Measurements from ENCODE around the gene BBS4.
"Not testable (repeated sequence)": the region's sequence is repeated elsewhere in the genome, so short reads cannot be mapped to it uniquely, and the experiment has no call there.

Gene BBS4

GRCh38 chr15:72685925-72686794, at the start of gene BBS4, which contains the start of gene HIGD2B:
TSS of gene BBS4 (plus strand) at chr15:72686207. CDS start at chr15:72686228, 21 bp downstream.
TSS of gene HIGD2B (minus strand) at chr15:72686182. CDS start at chr15:72676374, 9,808 bp downstream.
- DNase-seq (ENCODE audit: low spot score), result peak; percentile 82

DNA sequence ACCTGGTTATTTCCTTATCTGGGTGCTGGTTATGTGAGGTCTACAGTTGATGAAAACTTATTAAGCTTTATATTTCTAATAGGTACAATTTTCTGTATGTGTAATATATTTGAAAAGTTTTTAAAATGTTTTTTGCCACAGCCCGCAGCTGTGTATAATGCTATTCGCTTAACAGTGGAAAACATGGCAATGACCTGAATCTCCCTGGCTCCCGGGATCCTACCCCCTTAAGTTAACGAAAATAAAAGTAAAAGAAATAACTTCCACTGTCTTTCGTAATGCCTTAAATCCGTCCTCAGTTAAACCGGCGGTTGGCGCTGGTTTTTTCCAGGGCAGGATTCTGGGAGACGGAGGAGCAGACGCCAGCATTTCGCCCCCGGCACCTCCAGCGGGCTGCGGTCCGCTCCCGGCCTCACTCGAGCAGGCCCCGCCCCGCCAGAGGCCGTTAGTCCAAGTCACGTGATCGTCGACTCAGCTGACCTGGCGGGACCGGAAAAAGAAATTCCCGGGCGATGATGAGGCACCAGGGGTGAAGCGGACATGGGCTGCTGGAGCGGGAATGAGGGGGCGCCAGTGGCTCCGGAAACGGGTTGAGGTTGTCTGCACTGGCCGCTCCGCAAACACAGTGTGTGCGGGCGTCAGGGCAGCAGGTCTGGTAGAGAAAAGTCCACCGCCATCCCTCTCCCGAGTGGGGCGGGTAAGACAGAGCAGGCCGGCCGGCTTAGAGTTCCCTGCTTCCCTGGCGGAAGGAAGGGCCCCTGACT, 49.3 kb upstream of the BBS4 start:
- DNase-seq (ENCODE audit: low spot score), result not testable (repeated sequence)

DNA sequence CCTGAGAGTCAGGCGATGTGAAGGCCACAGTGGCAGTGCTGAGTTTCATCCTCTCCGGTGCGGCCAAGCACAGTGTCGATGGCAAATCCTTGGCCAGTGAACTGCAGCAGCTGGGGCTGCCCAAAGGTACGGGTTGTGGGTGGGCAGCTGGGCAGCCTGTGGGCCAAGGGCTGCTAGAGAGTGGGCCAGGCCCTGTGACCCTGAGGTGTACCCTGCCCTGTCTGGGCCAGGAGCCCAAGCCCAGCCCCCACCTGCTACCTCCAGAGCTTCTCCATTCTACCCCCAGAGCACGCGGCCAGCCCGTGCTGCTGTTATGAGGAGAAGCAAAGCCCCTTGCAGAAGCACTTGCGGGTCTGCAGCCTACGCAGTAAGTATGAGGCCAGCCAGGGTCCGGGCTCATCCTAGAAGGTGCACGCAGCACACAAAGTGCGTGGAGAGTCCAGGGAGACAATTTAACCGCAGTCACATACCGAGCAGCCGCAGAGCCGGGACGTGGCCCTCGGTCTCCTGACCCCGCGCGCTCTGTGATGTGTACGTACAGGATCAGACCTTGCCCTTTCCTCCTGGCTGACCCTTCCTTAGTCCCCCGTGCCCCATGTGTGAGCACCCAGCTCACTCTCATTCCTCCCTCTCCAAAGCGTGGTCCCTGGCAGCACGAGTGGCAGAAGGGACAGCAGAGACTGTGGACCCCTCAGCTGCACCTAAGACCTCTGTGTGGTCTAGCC, 46.1 kb upstream of the BBS4 start:
- not testable (repeated sequence) for DNase-seq (ENCODE audit: low spot score)

DNA sequence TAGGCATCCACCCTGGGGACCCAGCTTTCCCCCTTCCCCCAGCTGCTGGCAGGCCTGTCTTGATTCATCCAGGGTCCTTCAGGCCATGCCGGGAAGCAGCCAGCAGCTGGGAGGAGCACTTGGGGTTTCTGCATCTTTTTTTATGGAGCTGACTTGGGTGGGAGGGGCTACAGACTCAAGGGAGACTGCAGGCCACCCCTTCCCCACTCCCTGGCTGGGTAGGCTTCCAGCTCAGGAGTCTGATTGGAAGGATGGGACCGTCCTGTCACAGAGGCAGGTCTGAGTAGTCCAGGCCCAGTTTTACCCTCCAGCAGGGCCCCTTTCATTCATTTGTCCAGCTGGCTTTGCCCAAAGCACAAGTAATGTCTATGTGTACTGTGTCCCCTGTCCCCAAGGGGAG, 43.7 kb upstream of the BBS4 start:
- not testable (repeated sequence) for DNase-seq (ENCODE audit: low spot score)

GRCh38 chr15:72648631-72649253, 37.3 kb upstream of the BBS4 start:
- not testable (repeated sequence) for DNase-seq (ENCODE audit: low spot score)

GRCh38 chr15:72654397-72654796, 31.6 kb upstream of the BBS4 start, which contains the start of gene GOLGA6B:
TSS of gene GOLGA6B (plus strand) at chr15:72654697. CDS start at chr15:72654738, 41 bp downstream.
- not testable (repeated sequence) for DNase-seq (ENCODE audit: low spot score)

DNA sequence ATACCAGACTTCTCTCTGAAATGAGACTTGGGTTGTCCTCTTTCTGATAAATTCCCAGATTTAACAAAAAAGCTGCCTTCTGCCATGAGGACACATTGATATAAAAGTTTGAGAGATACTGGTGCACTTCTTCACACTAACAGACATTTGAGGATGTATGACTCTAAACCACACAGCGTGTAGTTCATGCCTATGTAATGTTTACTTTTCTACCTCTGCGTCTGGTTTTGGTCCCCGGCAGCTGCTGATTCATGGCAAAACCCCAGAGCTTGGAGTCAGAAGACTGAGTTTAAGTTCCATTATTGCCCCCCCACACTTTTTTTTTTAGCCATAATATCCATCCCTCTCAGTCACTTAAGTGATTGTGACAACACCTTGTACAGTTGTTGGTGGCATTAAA, 30.0 kb upstream of the BBS4 start:
- not testable (repeated sequence) for DNase-seq (ENCODE audit: low spot score)

DNA sequence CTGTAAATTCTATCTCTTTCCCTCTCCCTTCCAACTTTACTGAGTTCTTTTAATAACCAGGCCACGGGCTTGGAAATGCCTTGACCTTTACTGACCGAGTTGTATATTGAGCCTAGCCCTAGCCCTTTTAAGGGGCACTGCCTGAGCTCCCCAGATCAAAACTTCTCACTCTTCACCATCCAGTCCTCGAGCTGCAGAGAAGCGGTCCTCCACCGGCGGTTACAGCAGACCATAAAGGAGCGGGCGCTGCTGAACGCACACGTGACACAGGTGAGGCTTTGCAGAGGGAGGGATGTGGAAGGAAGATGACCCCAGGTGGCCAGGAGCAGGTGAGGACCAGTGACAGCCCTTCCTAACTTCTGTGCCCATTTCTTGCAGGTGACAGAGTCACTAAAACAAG, 24.9 kb upstream of the BBS4 start:
- not testable (repeated sequence) for DNase-seq (ENCODE audit: low spot score)

GRCh38 chr15:72663931-72664330, 22.1 kb upstream of the BBS4 start:
- not testable (repeated sequence) for DNase-seq (ENCODE audit: low spot score)

DNA sequence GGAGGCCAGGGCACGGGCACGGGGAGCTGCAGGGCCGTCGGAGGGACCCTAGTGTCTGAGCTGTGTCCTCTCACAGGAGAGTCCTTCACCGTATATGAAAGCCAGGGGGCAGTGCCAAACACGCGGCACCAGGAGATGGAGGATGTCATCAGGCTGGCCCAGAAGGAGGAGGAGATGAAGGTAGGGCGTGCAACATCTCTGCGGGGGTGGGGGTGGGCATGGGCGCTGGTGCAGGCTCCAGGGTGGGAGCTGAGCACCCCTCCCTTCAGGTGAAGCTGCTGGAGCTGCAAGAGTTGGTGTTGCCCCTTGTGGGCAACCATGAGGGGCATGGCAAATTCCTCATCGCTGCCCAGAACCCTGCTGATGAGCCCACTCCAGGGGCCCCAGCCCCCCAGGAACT, 20.3 kb upstream of the BBS4 start:
- DNase-seq (ENCODE audit: low spot score), result not testable (repeated sequence)

DNA sequence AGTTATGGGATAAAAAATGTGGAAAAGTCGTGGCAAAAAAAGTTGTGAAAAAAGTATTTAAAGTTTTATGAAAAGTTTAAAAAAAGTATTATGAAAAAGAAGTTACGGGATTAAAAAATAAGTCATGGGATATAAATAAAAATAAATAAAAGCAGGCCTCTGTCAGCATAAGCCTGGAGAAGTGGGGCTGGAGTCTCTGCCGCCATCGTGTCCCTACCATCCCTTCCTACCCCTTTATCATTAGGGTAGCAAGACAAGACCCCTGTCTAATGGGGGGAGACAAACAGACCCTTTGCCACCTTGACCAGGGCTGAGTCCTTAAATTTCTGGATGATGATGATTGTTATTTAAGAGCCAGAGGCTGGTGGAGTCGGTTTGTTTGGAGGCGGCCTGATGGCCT, 16.2 kb upstream of the BBS4 start:
- DNase-seq (ENCODE audit: low spot score), result not testable (repeated sequence)

GRCh38 chr15:72670656-72671352, 15.2 kb upstream of the BBS4 start:
- peak; percentile 60 for DNase-seq (ENCODE audit: low spot score)

DNA sequence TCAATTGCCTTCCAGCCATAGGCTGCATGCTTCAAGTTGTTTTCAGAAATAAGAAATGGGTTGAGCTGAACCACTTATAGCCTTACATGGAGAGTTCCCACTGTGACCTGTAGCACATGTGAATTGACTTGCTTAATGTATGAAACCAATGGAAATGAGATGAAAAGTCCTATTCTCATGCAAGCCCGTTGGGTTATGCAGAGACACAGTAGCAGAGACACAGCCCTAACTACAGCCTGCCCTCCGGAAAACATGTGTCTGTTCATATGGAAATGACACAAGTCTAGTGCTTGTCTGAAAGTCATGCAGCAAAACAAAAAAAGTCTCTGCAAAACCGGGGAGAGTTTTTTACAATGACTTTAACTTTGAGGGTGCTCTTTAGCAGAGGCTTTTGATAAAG, 14.5 kb upstream of the BBS4 start:
- peak; percentile 8 for DNase-seq (ENCODE audit: low spot score)

GRCh38 chr15:72676838-72677237, 9.2 kb upstream of the BBS4 start:
- DNase-seq (ENCODE audit: low spot score), result no peak

DNA sequence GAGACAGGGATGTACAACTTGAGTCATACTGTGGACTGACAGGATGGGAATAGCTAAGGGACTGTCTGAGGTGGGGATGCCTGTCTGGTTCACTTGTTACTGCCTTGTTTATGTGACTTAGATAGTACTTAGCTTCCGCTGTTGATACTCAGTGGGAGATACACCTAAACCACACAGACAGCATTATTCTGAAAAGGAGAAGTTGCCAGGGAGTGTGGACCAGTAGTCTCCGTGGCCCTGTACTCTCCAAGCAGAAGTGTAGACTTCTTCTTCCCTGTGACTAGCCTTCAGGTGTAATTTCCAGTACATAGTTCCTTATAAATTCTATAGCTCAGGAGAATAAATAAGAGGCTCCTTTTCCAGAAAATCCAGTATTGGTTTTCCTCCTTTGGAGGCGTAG, 5.1 kb upstream of the BBS4 start:
- DNase-seq (ENCODE audit: low spot score), result no peak

DNA sequence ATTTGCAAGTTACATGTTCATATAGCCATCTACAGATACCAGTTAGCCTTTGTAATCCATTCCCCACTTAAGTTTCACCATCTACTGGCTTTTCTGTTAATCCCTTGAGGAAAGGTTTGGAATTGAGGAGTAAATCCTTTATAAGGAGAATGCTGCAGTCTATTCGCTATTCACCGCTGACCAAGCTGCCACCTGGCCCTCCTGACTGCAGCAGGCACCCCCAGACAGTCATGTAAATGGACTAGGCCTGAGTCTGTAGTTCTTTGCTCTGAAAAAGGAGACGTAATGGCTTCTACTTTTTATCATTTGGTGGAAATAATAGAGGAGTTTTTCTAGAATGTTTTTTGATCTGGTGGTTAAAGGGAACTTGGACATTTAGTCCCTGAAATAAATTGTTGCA, 3.2 kb upstream of the BBS4 start:
- no peak for DNase-seq (ENCODE audit: low spot score)

- DNase-seq (ENCODE audit: low spot score), result no peak
These were observed 594 bp upstream of the BBS4 start for GRCh38 chr15:72685301-72685924.

GRCh38 chr15:72688697-72689096, 2.7 kb downstream of the BBS4 start:
- DNase-seq (ENCODE audit: low spot score), result no peak

- DNase-seq (ENCODE audit: low spot score), result no peak
These were observed 4.9 kb downstream of the BBS4 start for GRCh38 chr15:72690938-72691337.

DNA sequence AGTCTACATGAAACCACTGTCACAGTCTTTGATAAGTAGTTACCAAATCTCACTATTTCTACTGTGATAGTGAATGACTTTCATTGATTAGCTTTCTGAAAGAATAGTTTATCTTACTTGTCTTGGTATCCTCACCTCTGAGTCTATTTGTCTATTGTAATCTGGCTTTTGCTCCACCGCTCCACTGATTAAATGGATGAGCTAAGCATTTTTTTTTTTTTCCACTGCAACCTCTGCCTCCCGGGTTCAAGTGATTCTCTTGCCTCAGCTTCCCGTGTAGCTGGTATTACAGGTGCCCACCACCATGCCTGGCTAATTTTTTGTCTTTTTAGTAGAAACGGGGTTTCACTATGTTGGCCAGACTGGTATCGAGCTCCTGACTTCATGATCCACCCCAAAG, 12.9 kb downstream of the BBS4 start:
- DNase-seq (ENCODE audit: low spot score), result no peak

DNA sequence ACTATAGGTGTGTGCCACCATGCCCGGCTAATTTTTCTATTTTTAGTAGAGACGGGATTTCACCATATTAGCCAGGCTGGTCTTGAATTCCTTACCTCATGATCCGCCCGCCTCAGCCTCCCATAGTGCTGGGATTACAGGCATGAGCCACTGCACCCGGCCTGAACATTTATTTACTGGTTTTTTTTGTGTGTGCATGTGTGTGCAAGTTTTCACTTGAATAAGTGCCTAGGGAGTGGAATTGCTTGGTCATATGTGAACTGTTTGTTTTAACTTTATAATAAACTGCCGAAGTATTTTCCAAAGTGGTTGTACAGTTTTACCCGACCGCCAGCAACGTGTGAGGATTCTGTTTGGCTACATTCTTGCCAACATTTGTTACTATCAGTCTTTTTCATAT, 14.1 kb downstream of the BBS4 start:
- no peak for DNase-seq (ENCODE audit: low spot score)
